Stimulated activated CD8-positive, alpha-beta memory T cell treated with anti-CD3 and anti-CD28 coated beads, Interleukin-7, amount 100 ng/mL, for 1 hour (primary cell): ENCODE data around the gene UBAP2.
"Not testable (repeated sequence)": the region's sequence is repeated elsewhere in the genome, so short reads cannot be mapped to it uniquely, and the experiment has no call there.

Experiments
- DNase-seq, 2 donors: peaks; one replicate each; pipeline ENCODE4 v3.0.0-alpha.2; 2020; ENCODE audit warnings: low read depth in 2 of 2

The UBAP2 gene

DNA sequence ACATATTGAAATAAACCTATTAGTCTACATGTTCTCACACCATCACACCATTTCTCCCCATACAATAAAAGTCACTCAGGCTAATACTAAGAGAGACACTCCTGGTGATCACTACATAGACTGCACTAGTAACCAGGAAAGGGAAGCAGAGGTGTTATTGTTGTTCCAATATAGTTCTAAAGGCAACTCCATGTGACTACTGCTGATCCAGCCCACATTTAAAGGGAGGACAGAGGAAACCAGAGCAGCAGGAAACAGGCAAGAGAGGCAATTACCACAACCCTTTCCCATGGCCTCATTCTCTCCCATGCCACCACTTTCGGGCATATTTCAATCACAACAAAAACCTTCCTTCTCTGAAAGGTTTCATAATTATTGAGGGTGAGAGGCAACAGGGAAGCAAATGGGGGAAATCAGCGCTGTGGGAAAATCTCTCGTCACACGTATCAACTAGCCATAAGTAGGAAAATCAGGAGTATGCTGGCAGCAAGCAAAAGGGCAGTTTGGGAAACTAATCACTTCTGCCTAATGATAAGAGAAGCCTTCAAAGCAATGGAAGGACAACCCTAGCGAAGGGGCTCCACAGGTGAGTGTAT is 1.8 kb downstream of the UBAP2 start:
- no peak for DNase-seq

DNA sequence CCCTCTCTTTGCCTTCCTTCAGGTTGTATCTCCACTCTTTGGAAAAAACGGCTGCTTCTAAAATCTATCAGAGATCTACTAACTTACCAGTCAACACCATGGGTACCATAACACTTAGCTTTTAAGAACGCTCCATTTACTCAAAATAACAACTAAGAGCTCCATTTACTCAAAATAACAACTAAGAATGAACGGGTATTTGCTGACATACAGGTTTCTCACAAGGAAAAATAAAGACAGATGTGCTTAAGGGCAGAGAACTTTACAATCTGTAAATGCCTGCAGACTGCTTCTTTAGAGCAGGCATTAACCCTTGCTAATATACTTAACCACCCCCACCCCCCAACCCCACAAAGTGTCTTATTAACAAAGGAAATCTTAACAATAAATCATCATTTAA is 2.8 kb downstream of the UBAP2 start:
- DNase-seq: no peak

DNA sequence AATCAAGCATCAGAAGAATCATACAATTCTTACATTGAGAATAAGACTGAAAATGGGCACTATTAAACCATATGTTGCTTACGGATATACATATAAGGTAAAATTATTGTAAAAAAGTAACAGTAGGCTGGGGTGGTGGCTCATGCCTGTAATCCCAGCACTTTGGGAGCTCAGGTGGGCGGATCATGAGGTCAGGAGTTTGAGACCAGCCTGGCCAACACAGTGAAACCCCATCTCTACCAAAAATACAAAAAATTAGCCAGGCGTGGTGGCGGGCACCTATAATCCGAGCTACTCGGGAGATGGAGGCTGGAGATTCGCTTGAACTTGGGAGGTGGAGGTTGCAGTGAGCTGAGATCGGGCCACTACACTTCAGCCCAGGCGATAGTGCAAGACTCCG is 6.6 kb downstream of the UBAP2 start:
- not testable (repeated sequence) for DNase-seq

DNA sequence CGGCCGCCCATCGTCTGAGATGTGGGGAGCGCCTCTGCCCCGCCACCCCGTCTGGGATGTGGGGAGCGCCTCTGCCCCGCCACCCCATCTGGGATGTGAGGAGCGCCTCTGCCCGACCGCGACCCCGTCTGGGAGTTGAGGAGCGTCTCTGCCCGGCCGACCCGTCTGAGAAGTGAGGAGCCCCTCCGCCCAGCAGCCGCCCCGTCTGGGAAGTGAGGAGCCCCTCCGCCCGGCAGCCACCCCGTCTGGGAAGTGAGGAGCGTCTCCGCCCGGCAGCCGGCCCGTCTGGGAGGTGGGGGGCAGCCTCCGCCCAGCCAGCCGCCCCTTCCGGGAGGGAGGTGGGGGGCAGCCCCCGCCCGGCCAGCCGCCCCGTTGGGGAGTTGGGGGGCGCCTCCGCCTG is 9.8 kb downstream of the UBAP2 start:
- not testable (repeated sequence) for DNase-seq

DNA sequence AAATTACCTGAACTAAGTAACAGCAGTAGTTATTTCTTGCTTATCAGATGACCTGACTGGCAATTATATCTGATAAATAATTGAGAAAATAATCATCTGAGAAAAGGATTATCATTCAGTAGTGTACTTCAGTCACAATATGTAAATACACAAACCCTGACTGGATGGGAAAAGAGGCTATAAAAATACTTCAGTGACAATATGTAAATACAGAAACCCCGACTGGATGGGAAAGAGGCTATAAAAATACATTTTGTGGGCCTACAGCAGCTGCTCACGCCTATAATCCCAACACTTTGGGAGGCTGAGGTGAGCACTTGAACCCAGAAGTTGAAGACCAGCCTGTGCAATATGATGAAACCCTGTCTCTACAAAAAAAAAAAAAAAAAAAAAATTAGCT is 11.1 kb downstream of the UBAP2 start:
- no peak for DNase-seq

- no peak for DNase-seq
Observed at GRCh38 chr9:34036625-34037024, 12.1 kb downstream of the UBAP2 start.

GRCh38 chr9:34035656-34036055 is 13.0 kb downstream of the UBAP2 start:
- DNase-seq: no peak

GRCh38 chr9:34034698-34035065 is 14.0 kb downstream of the UBAP2 start:
- DNase-seq: no peak

DNA sequence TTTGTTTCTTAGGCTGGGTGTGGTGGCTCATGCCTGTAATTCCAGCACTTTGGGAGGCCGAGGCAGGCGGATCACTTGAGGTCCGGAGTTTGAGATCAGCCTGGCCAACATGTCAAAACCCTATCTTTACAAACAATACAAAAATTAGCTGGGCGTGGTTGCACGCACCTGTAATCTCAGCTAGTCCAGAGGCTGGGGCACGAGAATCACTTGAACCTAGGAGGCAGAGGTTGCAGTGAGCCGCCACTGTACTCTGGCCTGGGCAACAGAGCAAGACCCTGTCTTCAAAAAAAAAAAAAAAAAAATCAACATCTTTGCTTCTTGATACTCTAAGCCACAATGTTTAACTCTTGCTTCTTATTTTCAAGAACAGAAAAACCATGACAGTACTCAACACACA is 16.1 kb downstream of the UBAP2 start:
- no peak for DNase-seq

GRCh38 chr9:34027845-34028574 is 20.7 kb downstream of the UBAP2 start:
- no peak for DNase-seq

DNA sequence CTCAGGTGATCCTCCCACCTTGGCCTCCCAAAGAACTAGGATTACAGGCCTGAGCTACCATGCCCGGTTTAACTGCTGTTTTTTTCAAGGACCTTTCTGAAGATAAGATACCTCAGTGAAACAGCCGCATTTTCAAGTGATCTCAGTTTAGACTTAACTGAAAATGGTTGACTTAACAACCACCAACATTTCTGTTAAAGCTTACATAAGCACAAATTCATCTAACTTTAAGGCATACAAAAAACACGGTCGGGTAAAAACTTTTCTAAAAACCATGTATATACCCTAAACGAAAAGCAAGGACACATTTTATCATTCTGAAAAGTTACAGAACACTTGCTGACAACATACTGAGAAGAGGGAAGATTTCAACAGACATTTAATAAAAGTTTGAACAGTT is 22.9 kb downstream of the UBAP2 start:
- DNase-seq: no peak

DNA sequence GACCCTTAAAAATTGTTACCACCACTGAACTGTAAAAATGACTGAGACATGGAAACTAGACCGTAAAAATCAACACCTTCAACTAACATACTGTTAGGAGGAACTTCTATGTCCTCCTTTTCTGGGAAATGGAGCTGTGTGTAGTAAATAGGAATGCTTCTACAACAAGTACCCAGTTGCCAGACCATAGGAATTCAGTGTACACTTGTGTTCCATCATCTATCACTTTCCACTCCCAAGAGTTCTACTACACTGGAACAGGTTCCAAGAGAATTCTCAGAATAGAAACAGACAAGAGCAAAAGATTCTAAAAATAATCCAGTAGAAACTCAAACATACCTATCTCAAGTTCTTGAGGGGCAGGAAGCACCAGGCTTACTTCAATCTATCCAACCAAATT is 23.6 kb downstream of the UBAP2 start:
- DNase-seq: no peak

- DNase-seq: not testable (repeated sequence)
Observed at GRCh38 chr9:34024476-34024875, 24.2 kb downstream of the UBAP2 start.

DNA sequence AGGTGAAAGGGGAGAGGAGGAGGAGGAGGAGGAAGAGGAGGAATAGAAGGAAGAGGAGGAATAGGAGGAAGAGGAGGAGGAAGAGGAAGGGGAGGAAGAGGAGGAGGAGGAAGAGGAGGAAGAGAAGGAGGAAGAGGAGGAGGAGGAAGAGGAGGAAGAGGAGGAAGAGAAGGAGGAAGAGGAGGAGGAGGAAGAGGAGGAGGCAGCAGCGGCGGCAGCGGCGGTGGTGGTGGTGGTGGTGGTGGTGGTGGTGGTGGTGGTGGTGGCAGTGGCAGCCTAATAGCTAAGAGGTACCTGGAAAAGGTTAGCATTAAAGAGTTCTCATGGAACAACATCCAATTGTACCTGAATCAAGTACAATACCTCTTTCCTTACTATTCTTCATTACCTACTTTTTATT is 32.5 kb downstream of the UBAP2 start:
- DNase-seq: no peak

GRCh38 chr9:34010979-34011378 is 37.7 kb downstream of the UBAP2 start:
- no peak for DNase-seq

GRCh38 chr9:34001951-34002350 is 46.7 kb downstream of the UBAP2 start:
- no peak for DNase-seq

DNA sequence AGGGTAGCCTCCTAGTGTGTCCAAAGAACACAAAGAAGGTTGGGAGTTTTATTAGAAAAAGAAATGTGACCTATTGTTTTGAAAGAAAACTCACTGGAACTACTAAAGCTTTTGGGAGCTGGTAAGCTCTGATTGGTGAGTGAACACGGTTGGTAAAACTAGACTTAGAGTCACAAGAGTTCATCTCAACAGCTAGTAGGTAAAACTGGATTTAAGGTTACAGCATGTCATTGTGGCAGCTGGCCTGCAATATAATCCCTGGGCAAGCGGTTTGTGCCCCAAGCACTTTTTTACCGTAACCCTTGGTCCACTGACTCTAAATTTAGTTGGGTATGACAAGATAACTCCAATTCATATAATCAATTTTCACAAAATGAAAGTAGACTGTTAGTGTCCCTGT is 47.4 kb downstream of the UBAP2 start:
- no peak for DNase-seq

- no peak for DNase-seq
Observed at GRCh38 chr9:33995449-33995848, 53.2 kb downstream of the UBAP2 start.

DNA sequence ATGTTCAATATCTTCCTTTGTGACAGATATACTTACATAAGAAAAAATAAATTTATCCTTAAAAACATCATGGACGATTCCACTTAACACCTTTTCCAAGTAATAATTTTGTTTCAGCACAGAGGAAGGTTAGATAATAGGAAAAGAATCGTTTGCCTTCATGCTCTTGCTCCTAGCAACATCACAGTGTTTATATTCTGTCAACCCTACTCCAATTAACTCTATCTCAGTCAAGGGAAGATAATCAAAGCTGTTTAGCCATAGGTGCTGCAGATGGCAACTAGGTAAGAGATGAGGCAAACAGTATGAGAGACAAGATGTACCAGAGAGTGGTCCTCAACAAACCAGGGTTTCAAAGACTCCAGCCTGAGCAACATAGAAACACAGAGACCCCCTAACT is 55.6 kb downstream of the UBAP2 start:
- DNase-seq: no peak

GRCh38 chr9:33992632-33993031 is 56.1 kb downstream of the UBAP2 start:
- DNase-seq: no peak

DNA sequence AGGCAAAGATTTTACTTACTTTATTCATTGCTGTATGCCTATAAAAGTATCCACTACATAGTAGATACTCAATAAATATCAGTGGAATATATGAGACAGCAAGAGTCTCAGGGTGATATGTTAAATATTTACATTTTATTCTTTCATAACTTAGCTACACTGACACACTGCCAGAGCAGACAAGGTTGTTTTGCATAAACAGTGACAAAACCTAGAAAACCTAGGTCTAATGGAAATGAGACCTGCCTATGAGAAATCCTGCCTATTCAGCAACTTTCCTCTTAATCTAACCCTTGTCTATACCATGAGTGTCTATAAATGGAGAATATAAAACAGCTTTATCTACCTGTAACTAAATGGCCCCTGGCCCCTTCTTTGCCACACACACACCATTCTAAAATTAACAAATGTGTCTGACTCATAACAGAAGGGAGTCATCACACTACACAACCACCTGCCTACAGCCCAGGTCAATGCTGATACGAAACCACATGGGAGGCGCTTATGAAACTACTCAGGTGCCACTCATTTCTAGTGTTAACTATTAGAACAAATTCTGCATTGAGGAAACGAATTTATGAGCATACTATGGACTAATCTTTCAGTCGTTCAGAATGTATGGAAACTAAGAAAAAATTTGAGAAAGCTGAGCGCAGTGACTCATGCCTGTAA is 60.3 kb downstream of the UBAP2 start:
- DNase-seq: no peak

- DNase-seq: no peak
Observed at GRCh38 chr9:33976414-33976813, 72.3 kb downstream of the UBAP2 start.

- no peak for DNase-seq
Observed at GRCh38 chr9:33972698-33973097, 76.0 kb downstream of the UBAP2 start.
